ENCODE data around the gene LANCL2.

GRCh38 chr7:55439627-55440026, 74.5 kb downstream of the LANCL2 start:
- TF ChIP-seq CTCF (IDR thresholded peaks at IDR 0.05 in 2 of 3, conservative IDR thresholded peaks at IDR 0.05 in 1 of 3; ENCODE audit: borderline replicate concordance in 1 of 3, insufficient read depth in 1 of 3, low read depth in 2 of 3, low read length in 2 of 3) (no peak), EZH2 (IDR thresholded peaks at IDR 0.05) (no peak)

Measured in HCT116 (cell line).